VCaP (cell line): ENCODE measurements around the gene SELP.
A peak's percentile ranks its signal among the peaks of the same experiment; 100 is the strongest.

Source experiments
- H3K27ac ChIP-seq: fragments of 450-650 bp; 2 replicates; pipeline ENCODE4 v1.5.1; 2017
- CTCF ChIP-seq: fragments of 450-650 bp; conservative IDR thresholded peaks from 2 replicates; pipeline ENCODE4 v1.5.1; 2017; ENCODE audit warnings: mild to moderate bottlenecking, moderate library complexity

SELP gene

GRCh38 chr1:169584483-169585144 is 45.3 kb downstream of the SELP start:
- TF ChIP-seq CTCF = no peak
- 0 out of 2 replicates have a peak overlapping the region, but pooled peaks have one; percentile 79 for H3K27ac ChIP-seq

- TF ChIP-seq CTCF = no peak
- H3K27ac ChIP-seq = no peak overlapping the region
Observed at GRCh38 chr1:169577981-169578738, 51.8 kb downstream of the SELP start.

- TF ChIP-seq CTCF = no peak
- H3K27ac ChIP-seq = peak overlapping the region; percentile 83; the same call in 1 of the 2 replicates
Observed at GRCh38 chr1:169576935-169577331, 53.0 kb downstream of the SELP start.

DNA sequence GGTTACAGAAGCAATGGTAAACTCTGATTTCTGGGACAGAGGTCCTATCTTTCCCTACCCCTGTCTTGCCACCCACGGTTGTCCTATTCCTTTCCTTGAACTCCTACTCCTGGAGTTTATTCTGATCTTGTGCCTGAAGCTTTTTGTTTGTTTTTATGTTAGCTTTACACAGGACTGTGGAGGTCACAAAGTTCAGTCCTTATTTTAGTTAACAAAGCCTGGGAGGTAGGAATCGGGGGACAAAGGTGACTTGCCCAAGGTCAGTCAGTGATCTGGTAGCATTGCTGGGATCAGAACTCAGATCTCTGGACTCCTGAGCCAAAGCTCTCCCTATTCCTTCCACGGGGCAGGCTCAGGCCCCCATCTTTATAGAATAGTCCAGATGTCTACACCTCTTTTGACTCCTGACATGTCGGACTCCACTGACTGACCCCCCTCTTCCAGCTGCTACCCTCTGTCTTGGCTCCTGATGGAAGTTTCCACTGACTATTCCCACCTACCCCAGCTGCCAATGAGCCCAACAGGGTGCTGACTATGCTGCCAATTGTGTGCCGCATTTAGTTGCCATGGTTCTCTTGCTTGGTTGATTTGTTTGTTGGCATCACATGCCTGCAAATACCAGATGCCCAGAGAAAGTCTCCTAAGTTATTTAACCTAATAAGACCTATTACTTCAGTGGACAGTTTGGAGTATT is 53.5 kb downstream of the SELP start:
- peak overlapping the region; percentile 83; the same call in 1 of the 2 replicates for H3K27ac ChIP-seq
- no peak for TF ChIP-seq CTCF

GRCh38 chr1:169574336-169574735 is 55.6 kb downstream of the SELP start:
- TF ChIP-seq CTCF = no peak
- peak overlapping the region; percentile 83 for H3K27ac ChIP-seq

GRCh38 chr1:169572187-169572586 is 57.7 kb downstream of the SELP start:
- no peak for TF ChIP-seq CTCF
- peak overlapping the region; percentile 83 for H3K27ac ChIP-seq

DNA sequence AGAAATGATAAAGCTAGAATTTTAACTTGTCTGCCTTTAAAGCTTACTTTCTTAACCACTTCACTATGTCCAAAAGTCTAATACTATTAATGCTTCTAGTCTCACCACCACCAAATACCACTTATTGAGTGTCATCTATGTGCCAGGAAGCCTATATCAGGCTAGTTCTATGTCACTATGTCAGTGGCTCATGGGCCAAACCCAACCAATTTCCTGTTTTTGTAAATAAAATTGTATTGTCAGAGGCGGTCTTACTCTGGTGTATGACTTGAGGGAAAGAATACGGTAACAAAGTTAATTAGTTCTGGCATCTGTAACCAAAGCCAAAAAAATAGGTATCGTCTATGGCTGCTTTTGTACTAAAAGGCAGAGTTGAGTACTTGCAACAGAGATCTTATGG is 58.5 kb downstream of the SELP start:
- peak overlapping the region; percentile 83 for H3K27ac ChIP-seq
- TF ChIP-seq CTCF = no peak
